Stromal cell of bone marrow (primary cell): ENCODE results near the gene HOXD8.

ENCODE experiments used
- DNase-seq: peaks from one replicate; pipeline ENCODE4 v3.0.0-alpha.2; 2012; ENCODE audit warnings: low read depth

Gene HOXD8

GRCh38 chr2:176174824-176175708 is 45.6 kb downstream of the HOXD8 start:
- no peak for DNase-seq

- DNase-seq = no peak
Observed at GRCh38 chr2:176175709-176176607, 46.5 kb downstream of the HOXD8 start.

- DNase-seq = no peak
Observed at GRCh38 chr2:176177580-176178037, 48.1 kb downstream of the HOXD8 start.

GRCh38 chr2:176178038-176178756 is 48.7 kb downstream of the HOXD8 start:
- no peak for DNase-seq

- no peak for DNase-seq
Observed at GRCh38 chr2:176178757-176179295, 49.3 kb downstream of the HOXD8 start.

- no peak for DNase-seq
Observed at GRCh38 chr2:176181551-176181950, 52.0 kb downstream of the HOXD8 start.
